Astrocyte of the spinal cord (primary cell): ENCODE measurements around the gene WNT4.

Experiments used
- DNase-seq: peaks from one replicate; pipeline ENCODE4 v3.0.0; 2011; ENCODE audit warnings: low read depth, low spot score
- H3K4me3 ChIP-seq: 2 replicates; pipeline ENCODE4 v1.5.1; 2011; ENCODE audit warnings: low read depth, mild to moderate bottlenecking, low read length, moderate library complexity
- in situ Hi-C: cut with HindIII; loops from 2 replicates; pipeline ENCODE4 v1.10.0; 2017; ENCODE audit warnings: low sequenced_read_pairs
- TF ChIP-seq, protein P1 (sequence below): IDR thresholded peaks from 2 replicates; pipeline ENCODE4 v1.5.1; 2012; ENCODE audit warnings: low read depth, mild to moderate bottlenecking, low read length, inconsistent platforms

The WNT4 gene

DNA sequence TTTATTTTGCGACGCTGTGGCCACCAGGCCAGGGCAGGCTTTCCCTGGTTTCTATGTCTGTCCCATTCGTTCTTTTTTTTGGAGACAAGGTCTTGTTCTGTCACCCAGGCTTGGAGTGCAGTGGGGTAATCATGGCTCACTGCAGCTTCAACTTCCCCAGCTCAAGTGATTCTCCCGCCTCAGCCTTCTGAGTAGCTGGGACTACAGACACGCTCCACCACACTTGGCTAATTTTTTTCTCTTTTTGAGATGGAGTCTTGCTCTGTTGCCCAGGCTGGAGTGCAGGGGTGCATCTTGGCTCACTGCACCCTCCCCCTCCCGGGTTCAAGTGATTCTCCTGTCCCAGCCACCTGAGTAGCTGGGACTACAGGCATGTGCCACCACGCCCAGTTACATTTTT, 43.4 kb upstream of the WNT4 start:
- TF ChIP-seq, protein P1, sequence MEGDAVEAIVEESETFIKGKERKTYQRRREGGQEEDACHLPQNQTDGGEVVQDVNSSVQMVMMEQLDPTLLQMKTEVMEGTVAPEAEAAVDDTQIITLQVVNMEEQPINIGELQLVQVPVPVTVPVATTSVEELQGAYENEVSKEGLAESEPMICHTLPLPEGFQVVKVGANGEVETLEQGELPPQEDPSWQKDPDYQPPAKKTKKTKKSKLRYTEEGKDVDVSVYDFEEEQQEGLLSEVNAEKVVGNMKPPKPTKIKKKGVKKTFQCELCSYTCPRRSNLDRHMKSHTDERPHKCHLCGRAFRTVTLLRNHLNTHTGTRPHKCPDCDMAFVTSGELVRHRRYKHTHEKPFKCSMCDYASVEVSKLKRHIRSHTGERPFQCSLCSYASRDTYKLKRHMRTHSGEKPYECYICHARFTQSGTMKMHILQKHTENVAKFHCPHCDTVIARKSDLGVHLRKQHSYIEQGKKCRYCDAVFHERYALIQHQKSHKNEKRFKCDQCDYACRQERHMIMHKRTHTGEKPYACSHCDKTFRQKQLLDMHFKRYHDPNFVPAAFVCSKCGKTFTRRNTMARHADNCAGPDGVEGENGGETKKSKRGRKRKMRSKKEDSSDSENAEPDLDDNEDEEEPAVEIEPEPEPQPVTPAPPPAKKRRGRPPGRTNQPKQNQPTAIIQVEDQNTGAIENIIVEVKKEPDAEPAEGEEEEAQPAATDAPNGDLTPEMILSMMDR = no peak
- H3K4me3 ChIP-seq = no peak overlapping the region
- in situ Hi-C loops = no loop called here
- no peak for DNase-seq

DNA sequence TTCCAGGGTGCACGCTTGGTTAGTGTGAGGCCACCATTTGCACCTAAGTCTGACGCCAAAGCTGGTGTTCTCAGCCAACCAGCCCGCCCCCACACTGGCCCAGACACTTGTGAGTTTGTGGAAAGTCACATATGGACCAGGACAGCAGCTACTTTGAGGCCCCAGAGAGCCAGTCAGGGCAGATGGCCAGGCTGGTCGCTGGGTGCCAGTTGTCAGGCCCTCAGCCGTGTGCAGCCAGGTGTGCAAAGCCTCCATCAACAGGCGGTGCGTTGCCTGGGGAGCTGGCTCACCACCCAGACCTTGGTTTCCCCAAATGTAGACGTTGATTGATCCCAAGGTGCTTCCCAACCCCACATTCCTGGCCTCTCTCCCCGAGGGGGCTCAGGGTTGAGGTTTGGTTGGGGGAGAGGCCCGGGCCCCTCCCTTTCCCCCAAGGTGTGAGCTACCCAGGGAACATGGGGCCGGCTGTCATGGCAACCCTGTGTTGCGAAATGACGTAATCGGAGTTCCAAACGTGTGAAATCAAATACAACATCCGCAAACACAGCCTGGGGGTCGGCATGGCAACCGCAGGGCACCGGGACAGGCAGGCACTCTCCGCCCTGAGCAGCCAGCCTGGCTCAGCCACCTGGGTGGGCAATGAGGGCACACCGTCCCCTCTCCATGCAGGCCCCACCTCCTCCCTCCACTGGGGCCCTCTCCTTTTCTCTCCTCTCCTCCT, 42.2 kb upstream of the WNT4 start:
- DNase-seq = peak; percentile 10

DNA sequence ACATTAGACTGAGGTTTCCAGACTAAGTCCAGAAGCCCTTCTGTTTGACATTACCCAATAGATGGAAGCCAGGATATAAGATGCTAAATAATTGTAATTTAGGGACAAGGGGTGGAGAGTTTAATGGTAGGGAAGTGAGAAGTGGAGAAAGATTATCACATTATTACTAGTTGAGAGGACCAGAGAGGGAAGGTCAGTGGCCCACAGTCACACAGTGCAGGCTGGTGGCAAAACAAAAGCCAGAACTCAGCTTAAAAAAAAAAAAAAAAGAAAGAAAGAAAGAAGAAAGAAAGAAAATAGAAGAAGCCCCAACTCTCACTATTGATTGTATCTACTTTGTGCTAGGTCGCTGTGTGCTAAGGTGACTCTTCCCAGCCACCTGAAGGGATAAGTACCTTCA, 41.6 kb upstream of the WNT4 start:
- DNase-seq = no peak
- TF ChIP-seq, protein P1 = no peak
- in situ Hi-C loops = no loop called here
- H3K4me3 ChIP-seq = no peak overlapping the region

More for the DNA sequence above, 42.2 kb upstream of the WNT4 start:
- in situ Hi-C loops = no loop called here
- no peak overlapping the region for H3K4me3 ChIP-seq
- TF ChIP-seq, protein P1 = no peak

DNA sequence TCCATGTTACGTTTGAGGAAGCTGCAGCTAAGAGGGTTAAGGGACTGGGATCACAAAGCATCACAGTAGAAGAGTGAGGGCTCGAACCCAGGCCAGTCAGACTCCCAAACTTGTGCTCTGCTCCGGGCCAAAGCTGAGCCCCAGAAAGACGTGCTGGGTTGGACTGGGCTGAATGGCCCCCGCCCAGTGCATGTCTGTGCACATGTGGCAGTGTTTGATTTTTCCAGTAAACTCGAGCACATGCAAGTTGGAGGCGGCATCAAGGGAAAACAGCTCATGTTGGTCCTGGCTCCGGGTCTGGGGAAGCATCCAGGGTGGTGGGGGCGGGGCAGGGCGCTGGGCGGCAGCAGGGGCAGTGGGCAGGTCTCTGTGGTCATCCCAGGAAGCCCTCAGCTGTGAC, 39.8 kb upstream of the WNT4 start:
- TF ChIP-seq, protein P1 = no peak
- H3K4me3 ChIP-seq = no peak overlapping the region
- DNase-seq = no peak
- in situ Hi-C loops = no loop called here

DNA sequence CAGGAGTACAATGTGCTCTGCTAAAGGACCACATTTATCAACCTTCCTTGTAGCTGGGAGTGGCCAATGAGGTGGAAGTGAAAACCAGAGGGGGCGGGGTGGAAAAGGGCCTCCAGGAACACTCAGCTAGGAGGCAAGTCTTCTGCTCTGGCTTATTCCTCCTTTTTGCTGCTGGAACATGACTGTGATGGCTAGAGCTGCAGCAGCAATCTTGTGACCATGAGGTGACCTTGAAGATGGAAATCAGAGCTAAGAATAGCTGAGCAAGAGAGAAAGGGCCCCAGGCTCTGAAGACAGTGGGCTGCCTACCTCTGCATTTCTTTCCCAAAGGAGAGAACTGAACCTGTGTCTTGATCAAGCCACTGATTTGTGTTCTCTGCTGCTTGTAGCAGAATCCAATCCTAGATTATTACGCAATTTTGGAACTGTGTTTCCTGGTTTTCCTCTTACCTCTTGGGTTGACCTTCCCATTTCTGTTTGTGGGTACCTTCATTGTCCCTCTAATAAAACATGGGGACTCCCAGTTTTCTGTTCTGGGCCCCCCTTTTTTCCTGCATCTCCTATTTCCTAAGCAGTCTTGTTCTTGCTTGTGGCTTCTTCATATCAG, 36.4 kb upstream of the WNT4 start:
- no peak for DNase-seq
- H3K4me3 ChIP-seq = no peak overlapping the region
- in situ Hi-C loops = no loop called here
- TF ChIP-seq, protein P1 = no peak

DNA sequence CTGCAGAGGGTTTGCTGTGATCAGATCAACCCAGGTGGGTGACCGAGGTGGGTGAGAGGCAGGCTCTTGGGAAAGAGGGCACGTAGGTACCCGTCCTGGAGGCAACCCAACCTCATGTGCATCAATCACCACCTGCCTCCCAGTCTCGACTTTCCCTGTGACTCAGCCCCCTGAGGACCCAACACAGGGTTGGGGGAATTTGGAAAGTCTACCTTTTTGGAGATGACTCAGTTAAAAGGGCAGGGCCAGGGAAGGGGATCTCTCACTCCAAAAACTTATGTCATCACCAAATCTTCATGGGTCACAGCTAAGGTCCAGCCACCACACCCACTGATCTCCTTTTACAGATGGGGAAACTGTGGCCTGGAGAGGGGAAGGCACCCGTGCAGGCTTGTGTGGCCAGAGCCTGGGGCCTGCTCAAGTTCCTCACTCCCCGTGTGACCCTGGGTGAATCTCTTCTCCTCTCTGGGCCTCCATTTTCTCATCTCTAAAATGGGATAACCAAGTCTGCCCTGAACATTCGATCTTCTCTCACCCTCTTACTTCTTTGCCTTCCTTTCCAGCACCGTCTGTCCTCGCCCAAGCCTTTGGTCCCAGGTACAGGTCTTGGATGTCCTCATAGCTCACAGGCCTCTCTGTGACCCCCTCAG, 34.6 kb upstream of the WNT4 start:
- H3K4me3 ChIP-seq = no peak overlapping the region
- no peak for DNase-seq
- TF ChIP-seq, protein P1 = no peak
- in situ Hi-C loops = no loop called here
